Fibroblast of gingiva (primary cell): ENCODE results near the gene CDH3.

ENCODE experiments used
- DNase-seq: peaks from one replicate; pipeline ENCODE4 v3.0.0-alpha.2; 2011; ENCODE audit warnings: low read depth

The CDH3 gene

GRCh38 chr16:68644715-68645493, at the start of gene CDH3:
CDH3 (plus strand) TSS chr16:68645310; CDS start chr16:68645380, 70 bp downstream.
- DNase-seq: no peak

GRCh38 chr16:68596266-68596665, 48.8 kb upstream of the CDH3 start:
- no peak for DNase-seq

- DNase-seq: no peak
These were observed 45.5 kb upstream of the CDH3 start for GRCh38 chr16:68599586-68599985.

GRCh38 chr16:68605746-68606145, 39.4 kb upstream of the CDH3 start:
- no peak for DNase-seq

GRCh38 chr16:68607443-68607842, 37.7 kb upstream of the CDH3 start:
- DNase-seq: no peak

- no peak for DNase-seq
These were observed 36.8 kb upstream of the CDH3 start for GRCh38 chr16:68608330-68608729.

GRCh38 chr16:68612996-68613395, 32.1 kb upstream of the CDH3 start:
- DNase-seq: no peak

- DNase-seq: no peak
These were observed 27.4 kb upstream of the CDH3 start for GRCh38 chr16:68617734-68618133.

- DNase-seq: no peak
These were observed 18.6 kb upstream of the CDH3 start for GRCh38 chr16:68626557-68626956.

- DNase-seq: no peak
These were observed 17.1 kb upstream of the CDH3 start for GRCh38 chr16:68627951-68628425.

GRCh38 chr16:68629351-68629910, 15.7 kb upstream of the CDH3 start:
- no peak for DNase-seq

- DNase-seq: no peak
These were observed 9.0 kb upstream of the CDH3 start for GRCh38 chr16:68636064-68636560.

GRCh38 chr16:68636818-68637217, 8.3 kb upstream of the CDH3 start:
- DNase-seq: no peak

GRCh38 chr16:68640972-68641371, 4.1 kb upstream of the CDH3 start:
- no peak for DNase-seq

- DNase-seq: no peak
These were observed 3.1 kb upstream of the CDH3 start for GRCh38 chr16:68642047-68642435.

- DNase-seq: no peak
These were observed 2.5 kb upstream of the CDH3 start for GRCh38 chr16:68642436-68643101.

GRCh38 chr16:68643227-68643626, 1.9 kb upstream of the CDH3 start:
- no peak for DNase-seq

- no peak for DNase-seq
These were observed 1.3 kb upstream of the CDH3 start for GRCh38 chr16:68643847-68644246.

- DNase-seq: no peak
These were observed 814 bp upstream of the CDH3 start for GRCh38 chr16:68644296-68644695.

GRCh38 chr16:68645494-68646388, 631 bp downstream of the CDH3 start:
- no peak for DNase-seq

- DNase-seq: no peak
These were observed 2.0 kb downstream of the CDH3 start for GRCh38 chr16:68646953-68647659.
